ENCODE data around the gene MARCHF6.
A peak's percentile ranks its signal among the peaks of the same experiment; 100 is the strongest.

The MARCHF6 gene

DNA sequence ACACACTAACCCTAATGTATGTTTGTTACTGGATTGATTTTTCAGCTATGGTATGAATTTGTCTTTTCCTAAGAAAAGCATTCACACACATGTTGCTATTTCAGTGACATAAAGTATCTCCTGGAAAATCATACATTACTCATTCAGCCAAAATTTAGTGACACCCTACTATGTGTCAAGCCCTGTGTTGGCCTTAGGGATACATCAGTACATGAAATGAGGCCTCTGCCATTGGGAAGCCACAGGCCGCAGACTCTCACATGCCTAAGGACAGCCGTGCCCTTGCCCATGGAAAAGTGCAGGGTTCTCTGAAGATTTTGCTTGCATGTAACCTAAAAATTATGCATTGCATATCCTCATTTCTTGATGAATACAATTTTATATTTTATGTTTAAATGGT, 5.2 kb upstream of the MARCHF6 start:
- H3K4me3 ChIP-seq (ENCODE audit: low read length) = no peak overlapping the region
- H3K9me3 ChIP-seq (ENCODE audit: insufficient read depth, low read length) = no peaks in the 10 kb centered on the region
- H2AFZ ChIP-seq (ENCODE audit: low read depth, low read length) = no peak overlapping the region
- no peaks in the 10 kb centered on the region for H3K36me3 ChIP-seq (replicated peaks; ENCODE audit: low read depth, low read length)
- H3K79me2 ChIP-seq (ENCODE audit: low read length) = peaks cover 5% of the 10 kb centered on the region
- no peak overlapping the region for H3K27ac ChIP-seq (ENCODE audit: low read length)
- no peak overlapping the region for H3K4me2 ChIP-seq (ENCODE audit: low read length)
- TF ChIP-seq, protein P1, sequence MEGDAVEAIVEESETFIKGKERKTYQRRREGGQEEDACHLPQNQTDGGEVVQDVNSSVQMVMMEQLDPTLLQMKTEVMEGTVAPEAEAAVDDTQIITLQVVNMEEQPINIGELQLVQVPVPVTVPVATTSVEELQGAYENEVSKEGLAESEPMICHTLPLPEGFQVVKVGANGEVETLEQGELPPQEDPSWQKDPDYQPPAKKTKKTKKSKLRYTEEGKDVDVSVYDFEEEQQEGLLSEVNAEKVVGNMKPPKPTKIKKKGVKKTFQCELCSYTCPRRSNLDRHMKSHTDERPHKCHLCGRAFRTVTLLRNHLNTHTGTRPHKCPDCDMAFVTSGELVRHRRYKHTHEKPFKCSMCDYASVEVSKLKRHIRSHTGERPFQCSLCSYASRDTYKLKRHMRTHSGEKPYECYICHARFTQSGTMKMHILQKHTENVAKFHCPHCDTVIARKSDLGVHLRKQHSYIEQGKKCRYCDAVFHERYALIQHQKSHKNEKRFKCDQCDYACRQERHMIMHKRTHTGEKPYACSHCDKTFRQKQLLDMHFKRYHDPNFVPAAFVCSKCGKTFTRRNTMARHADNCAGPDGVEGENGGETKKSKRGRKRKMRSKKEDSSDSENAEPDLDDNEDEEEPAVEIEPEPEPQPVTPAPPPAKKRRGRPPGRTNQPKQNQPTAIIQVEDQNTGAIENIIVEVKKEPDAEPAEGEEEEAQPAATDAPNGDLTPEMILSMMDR (IDR thresholded peaks at IDR 0.05; ENCODE audit: low read depth, low read length) = no peak
- TF ChIP-seq EZH2phosphoT487 (IDR thresholded peaks at IDR 0.05; ENCODE audit: low read depth) = no peak
- H3K4me1 ChIP-seq (ENCODE audit: low read length) = peaks cover 7% of the 10 kb centered on the region
- no peaks in the 10 kb centered on the region for H4K20me1 ChIP-seq (ENCODE audit: insufficient read depth, low read length)
- H3K9ac ChIP-seq (ENCODE audit: low read length) = no peak overlapping the region
- H3K27me3 ChIP-seq (ENCODE audit: low read depth, low read length) = no peaks in the 10 kb centered on the region

DNA sequence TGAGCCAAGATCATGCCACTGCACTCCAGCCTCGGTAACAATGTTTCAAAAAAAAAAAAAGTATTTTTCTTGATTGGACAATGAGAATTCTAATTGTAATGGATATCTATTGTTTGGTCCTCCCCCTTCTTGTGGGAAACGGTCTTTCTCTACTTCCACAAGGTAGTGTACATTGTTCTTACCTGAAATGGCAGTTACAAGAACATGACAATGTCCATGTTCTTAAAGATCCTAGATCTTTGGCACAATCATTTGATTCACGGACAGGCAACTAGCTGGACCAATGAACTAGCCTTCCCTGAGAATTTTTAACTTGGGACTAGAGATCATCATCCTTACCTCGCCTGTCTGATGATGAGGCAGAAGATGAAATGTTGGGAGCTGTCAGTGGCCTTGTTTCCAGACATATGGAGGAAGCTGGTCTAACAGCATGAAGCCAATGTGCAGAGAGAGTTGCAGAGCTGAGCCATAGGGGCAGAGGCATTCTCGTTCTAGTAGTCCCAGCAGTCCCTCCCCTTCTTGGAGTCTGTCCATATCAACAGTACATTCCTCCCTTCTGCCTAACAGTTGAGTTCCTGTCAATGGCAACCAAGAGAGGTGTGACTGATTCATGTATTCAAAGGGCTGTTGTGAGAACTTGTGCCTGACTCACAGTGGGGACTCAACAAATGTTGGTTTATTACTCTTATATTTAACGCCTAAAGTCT, 2.1 kb upstream of the MARCHF6 start:
- H3K27me3 ChIP-seq (ENCODE audit: low read depth, low read length) = no peaks in the 10 kb centered on the region
- no peak overlapping the region for H3K9ac ChIP-seq (ENCODE audit: low read length)
- H3K79me2 ChIP-seq (ENCODE audit: low read length) = peaks cover 31% of the 10 kb centered on the region
- no peak for TF ChIP-seq EZH2phosphoT487 (IDR thresholded peaks at IDR 0.05; ENCODE audit: low read depth)
- TF ChIP-seq, protein P1 (IDR thresholded peaks at IDR 0.05; ENCODE audit: low read depth, low read length) = no peak
- H3K36me3 ChIP-seq (replicated peaks; ENCODE audit: low read depth, low read length) = no peaks in the 10 kb centered on the region
- H3K4me2 ChIP-seq (ENCODE audit: low read length) = no peak overlapping the region
- H3K4me3 ChIP-seq (ENCODE audit: low read length) = no peak overlapping the region
- no peaks in the 10 kb centered on the region for H3K9me3 ChIP-seq (ENCODE audit: insufficient read depth, low read length)
- H2AFZ ChIP-seq (ENCODE audit: low read depth, low read length) = no peak overlapping the region
- H4K20me1 ChIP-seq (ENCODE audit: insufficient read depth, low read length) = peaks cover 11% of the 10 kb centered on the region
- H3K27ac ChIP-seq (ENCODE audit: low read length) = no peak overlapping the region
- peaks cover 15% of the 10 kb centered on the region for H3K4me1 ChIP-seq (ENCODE audit: low read length)

DNA sequence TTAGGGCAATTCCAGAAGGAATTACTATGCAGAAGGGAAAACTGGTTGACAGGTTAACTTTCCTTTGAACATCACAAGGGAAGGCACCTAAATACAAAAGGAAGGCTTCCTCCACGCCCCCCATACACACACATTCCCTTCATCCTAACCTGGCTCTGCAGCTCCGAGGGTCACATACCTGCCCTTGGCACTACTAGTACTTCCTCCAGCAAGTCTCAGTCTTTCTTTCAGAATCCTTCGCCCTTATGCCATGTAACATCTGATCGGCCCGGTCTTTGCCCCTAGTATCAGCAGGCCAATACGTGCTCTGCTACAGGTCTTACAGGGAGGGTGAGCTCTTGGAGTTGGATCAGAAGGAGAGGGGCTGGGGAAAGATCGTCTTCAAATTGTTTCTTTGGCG, 1.6 kb upstream of the MARCHF6 start:
- H3K4me3 ChIP-seq (ENCODE audit: low read length) = peak overlapping the region; percentile 99
- H3K4me2 ChIP-seq (ENCODE audit: low read length) = peak overlapping the region; percentile 80
- H3K4me1 ChIP-seq (ENCODE audit: low read length) = peaks cover 21% of the 10 kb centered on the region
- H4K20me1 ChIP-seq (ENCODE audit: insufficient read depth, low read length) = peaks cover 16% of the 10 kb centered on the region
- no peaks in the 10 kb centered on the region for H3K9me3 ChIP-seq (ENCODE audit: insufficient read depth, low read length)
- H3K27ac ChIP-seq (ENCODE audit: low read length) = 0 out of 2 replicates have a peak overlapping the region, but pooled peaks have one; percentile 94
- H3K36me3 ChIP-seq (replicated peaks; ENCODE audit: low read depth, low read length) = no peaks in the 10 kb centered on the region
- no peaks in the 10 kb centered on the region for H3K27me3 ChIP-seq (ENCODE audit: low read depth, low read length)
- TF ChIP-seq, protein P1 (IDR thresholded peaks at IDR 0.05; ENCODE audit: low read depth, low read length) = no peak
- no peak for TF ChIP-seq EZH2phosphoT487 (IDR thresholded peaks at IDR 0.05; ENCODE audit: low read depth)
- H3K79me2 ChIP-seq (ENCODE audit: low read length) = peaks cover 37% of the 10 kb centered on the region
- no peak overlapping the region for H2AFZ ChIP-seq (ENCODE audit: low read depth, low read length)
- H3K9ac ChIP-seq (ENCODE audit: low read length) = no peak overlapping the region

- Histone ChIP-seq H2AFZ (ENCODE audit: low read depth, low read length) (0 out of 2 replicates have a peak overlapping the region, but pooled peaks have one; percentile 26), H3K27ac (ENCODE audit: low read length) (peak overlapping the region; percentile 94), H3K9me3 (ENCODE audit: insufficient read depth, low read length) (no peaks in the 10 kb centered on the region), H3K4me3 (ENCODE audit: low read length) (peak overlapping the region; percentile 99), H3K36me3 (replicated peaks; ENCODE audit: low read depth, low read length) (no peaks in the 10 kb centered on the region), H3K4me2 (ENCODE audit: low read length) (peak overlapping the region; percentile 80), H3K4me1 (ENCODE audit: low read length) (peaks cover 28% of the 10 kb centered on the region), H3K27me3 (ENCODE audit: low read depth, low read length) (no peaks in the 10 kb centered on the region), H4K20me1 (ENCODE audit: insufficient read depth, low read length) (peaks cover 23% of the 10 kb centered on the region), H3K79me2 (ENCODE audit: low read length) (peaks cover 44% of the 10 kb centered on the region), H3K9ac (ENCODE audit: low read length) (peak overlapping the region; percentile 76)
- TF ChIP-seq, protein P1 (IDR thresholded peaks at IDR 0.05; ENCODE audit: low read depth, low read length) = no peak
- no peak for TF ChIP-seq EZH2phosphoT487 (IDR thresholded peaks at IDR 0.05; ENCODE audit: low read depth)
Measured at GRCh38 chr5:10352430-10353240, 860 bp upstream of the MARCHF6 start.

Measured in OCI-LY3 (cell line).